Activated CD4-positive, alpha-beta T cell treated with anti-CD3 and anti-CD28 coated beads for 36 hours (primary cell): Measurements from ENCODE around the gene PGAP3. TPM values are rescaled to one million over a fixed set of nuclear protein-coding genes. Genes with fewer than 3 reads are reported as not detected.
"Not testable (repeated sequence)": the region's sequence is repeated elsewhere in the genome, so short reads cannot be mapped to it uniquely, and the experiment has no call there.

ENCODE experiments used
- ATAC-seq: fragments of 200-7000 bp; cut with Tn5 transposase; one replicate; pipeline ENCODE4 v1.10.0; 2021; ENCODE audit warnings: mild to moderate bottlenecking, moderate library complexity
- CTCF ChIA-PET: fragments of 350-600 bp; sonication (Branson Sonifier 250); formaldehyde crosslinking; loops from one replicate; lab custom pipeline; 2021; ENCODE audit warnings: antibody characterized with exemption; lab: Charles Lee
- POLR2A ChIA-PET: fragments of 350-600 bp; sonication (Branson Sonifier 250); formaldehyde crosslinking; loops from one replicate; lab custom pipeline; 2021; ENCODE audit warnings: antibody characterized with exemption, inconsistent platforms; lab: Charles Lee
- DNase-seq: peaks from one replicate; pipeline ENCODE4 v3.0.0-alpha.2; 2020
- H3K27ac Mint-ChIP-seq: one replicate; pipeline ENCODE4 v1.8.0; 2021; ENCODE audit warnings: mixed read lengths
- H3K27me3 Mint-ChIP-seq: one replicate; pipeline ENCODE4 v1.8.0; 2021; ENCODE audit warnings: mixed read lengths
- H3K36me3 Mint-ChIP-seq: one replicate; pipeline ENCODE4 v1.8.0; 2021; ENCODE audit warnings: low read depth, mixed read lengths
- H3K4me1 Mint-ChIP-seq: one replicate; pipeline ENCODE4 v1.8.0; 2021; ENCODE audit warnings: mixed read lengths
- H3K4me3 Mint-ChIP-seq: one replicate; pipeline ENCODE4 v1.8.0; 2021; ENCODE audit warnings: mild to moderate bottlenecking, moderate library complexity, mixed read lengths
- H3K9me3 Mint-ChIP-seq: one replicate; pipeline ENCODE4 v1.8.0; 2021; ENCODE audit warnings: low read depth, mixed read lengths
- intact Hi-C, 2 experiments: fragments of 100-400 bp; cut with DNase I in 1 of 2; cut with micrococcal nuclease in 1 of 2; formaldehyde crosslinking; loops; one replicate each; pipeline versions ENCODE4 v1.14.2 to v1.15.1; 2022 to 2024; cut with DNase I, micrococcal nuclease
- total RNA-seq, 2 experiments: library from RNA; stranded (reverse); gene quantifications; one replicate each; pipeline ENCODE4 v1.2.3, GENCODE V29; 2021

The PGAP3 gene
- total RNA-seq, 2 experiments from 2014 or later = 8.6 to 11.9 TPM

GRCh38 chr17:39702901-39703893 is 15.3 kb upstream of the PGAP3 start:
- DNase-seq (no peak), ATAC-seq (no peak)
- CTCF ChIA-PET = interaction anchor here (0.5 kb wide), 1 partner anchor 432 kb away, joined by 4 read pairs; no protein-coding TSS in a partner anchor
- intact Hi-C loops = no loop called here
- Mint-ChIP-seq H3K9me3 (no peaks in the 10 kb centered on the region), H3K36me3 (no peaks in the 10 kb centered on the region), H3K4me3 (no peak overlapping the region), H3K27me3 (peaks cover 24% of the 10 kb centered on the region), H3K4me1 (peaks cover 14% of the 10 kb centered on the region), H3K27ac (no peak overlapping the region)
- POLR2A ChIA-PET = interaction anchor here (0.5 kb wide), 1 partner anchor 23 kb away, joined by 4 read pairs; no protein-coding TSS in a partner anchor

GRCh38 chr17:39701784-39702422 is 14.0 kb upstream of the PGAP3 start:
- ATAC-seq (no peak), DNase-seq (no peak)
- Mint-ChIP-seq H3K27ac (no peak overlapping the region), H3K27me3 (peaks cover 26% of the 10 kb centered on the region), H3K4me3 (no peak overlapping the region), H3K4me1 (peaks cover 7% of the 10 kb centered on the region), H3K9me3 (no peaks in the 10 kb centered on the region), H3K36me3 (no peaks in the 10 kb centered on the region)
- POLR2A ChIA-PET = no interaction called here
- intact Hi-C loops = no loop called here
- CTCF ChIA-PET = interaction anchor here (0.6 to 0.9 kb wide), 2 partner anchors 78 to 124 kb away, joined by 3 read pairs; no protein-coding TSS in a partner anchor

GRCh38 chr17:39701012-39701783 is 13.3 kb upstream of the PGAP3 start:
- intact Hi-C loops = no loop called here
- ATAC-seq (no peak), DNase-seq (no peak)
- peaks cover 3% of the 10 kb centered on the region for H3K4me1 Mint-ChIP-seq
- no peak overlapping the region for H3K4me3 Mint-ChIP-seq
- no peak overlapping the region for H3K27ac Mint-ChIP-seq
- H3K9me3 Mint-ChIP-seq = no peaks in the 10 kb centered on the region
- POLR2A ChIA-PET = no interaction called here
- CTCF ChIA-PET = interaction anchor here (1.4 kb wide), 1 partner anchor 9 kb away, joined by 5 read pairs; no protein-coding TSS in a partner anchor
- peaks cover 2% of the 10 kb centered on the region for H3K36me3 Mint-ChIP-seq
- H3K27me3 Mint-ChIP-seq = peaks cover 26% of the 10 kb centered on the region

GRCh38 chr17:39700148-39700987 is 12.5 kb upstream of the PGAP3 start:
- CTCF ChIA-PET = interaction anchor here (0.7 to 1.4 kb wide), 2 partner anchors 10 to 46 kb away, joined by 4 to 5 read pairs; no protein-coding TSS in a partner anchor
- H3K4me1 Mint-ChIP-seq = peaks cover 3% of the 10 kb centered on the region
- peaks cover 26% of the 10 kb centered on the region for H3K27me3 Mint-ChIP-seq
- H3K36me3 Mint-ChIP-seq = peaks cover 2% of the 10 kb centered on the region
- POLR2A ChIA-PET = no interaction called here
- intact Hi-C loops = no loop called here
- ATAC-seq (no peak), DNase-seq (no peak)
- H3K27ac Mint-ChIP-seq = no peak overlapping the region
- no peaks in the 10 kb centered on the region for H3K9me3 Mint-ChIP-seq
- no peak overlapping the region for H3K4me3 Mint-ChIP-seq

GRCh38 chr17:39699818-39700147 is 11.9 kb upstream of the PGAP3 start, which contains the start of gene ERBB2:
Gene ERBB2 (plus strand): TSS chr17:39700064. CDS start chr17:39700239, 175 bp downstream.
- H3K27ac Mint-ChIP-seq = no peak within 1 kb of the TSS
- H3K36me3 Mint-ChIP-seq = peaks cover 2% of the 10 kb centered on the region
- H3K4me1 Mint-ChIP-seq = peaks cover 3% of the 10 kb centered on the region
- ChIA-PET POLR2A (no interaction called here), CTCF (no interaction called here)
- no peaks in the 10 kb centered on the region for H3K9me3 Mint-ChIP-seq
- H3K4me3 Mint-ChIP-seq = no peak within 1 kb of the TSS
- H3K27me3 Mint-ChIP-seq = peaks cover 26% of the 10 kb centered on the region
- ATAC-seq = no peak
- intact Hi-C loops = no loop called here
- DNase-seq = no peak

GRCh38 chr17:39699157-39699817 is 11.4 kb upstream of the PGAP3 start:
- H3K4me3 Mint-ChIP-seq, H3K27ac Mint-ChIP-seq, intact Hi-C loops, H3K4me1 Mint-ChIP-seq, H3K36me3 Mint-ChIP-seq, DNase-seq, H3K9me3 Mint-ChIP-seq, ATAC-seq, POLR2A ChIA-PET: not testable (repeated sequence)
- CTCF ChIA-PET = interaction anchor here (0.6 kb wide), 1 partner anchor 76 kb away, joined by 3 read pairs; no protein-coding TSS in a partner anchor
- H3K27me3 Mint-ChIP-seq = peaks cover 26% of the 10 kb centered on the region

- intact Hi-C loops = no loop called here
- H3K9me3 Mint-ChIP-seq = no peaks in the 10 kb centered on the region
- peaks cover 26% of the 10 kb centered on the region for H3K27me3 Mint-ChIP-seq
- DNase-seq = no peak
- H3K4me3 Mint-ChIP-seq = no peak overlapping the region
- no peak for ATAC-seq
- ChIA-PET CTCF (interaction anchor here (2.2 kb wide), 1 partner anchor 33 kb away, joined by 6 read pairs; the partner anchor contains the start of gene MIEN1), POLR2A (no interaction called here)
- peaks cover 3% of the 10 kb centered on the region for H3K4me1 Mint-ChIP-seq
- H3K36me3 Mint-ChIP-seq = peaks cover 2% of the 10 kb centered on the region
- no peak overlapping the region for H3K27ac Mint-ChIP-seq
Measured at GRCh38 chr17:39697961-39698360, 10.1 kb upstream of the PGAP3 start.

- Mint-ChIP-seq H3K4me1 (peaks cover 3% of the 10 kb centered on the region), H3K4me3 (no peak overlapping the region), H3K27me3 (peaks cover 26% of the 10 kb centered on the region), H3K9me3 (no peaks in the 10 kb centered on the region), H3K36me3 (peaks cover 2% of the 10 kb centered on the region), H3K27ac (no peak overlapping the region)
- intact Hi-C loops = no loop called here
- ChIA-PET POLR2A (interaction anchor here (0.6 kb wide), 1 partner anchor 374 kb away, joined by 3 read pairs; no protein-coding TSS in a partner anchor), CTCF (interaction anchor here (0.9 to 2.2 kb wide), 2 partner anchors 34 to 76 kb away, joined by 3 to 6 read pairs; partner anchors contain the start of gene MIEN1)
- DNase-seq = no peak
- ATAC-seq = no peak
Measured at GRCh38 chr17:39696731-39697130, 8.9 kb upstream of the PGAP3 start.

GRCh38 chr17:39695089-39695474 is 7.2 kb upstream of the PGAP3 start:
- peaks cover 13% of the 10 kb centered on the region for H3K27me3 Mint-ChIP-seq
- ATAC-seq (no peak), DNase-seq (no peak)
- ChIA-PET POLR2A (no interaction called here), CTCF (interaction anchor here (1.0 kb wide), 1 partner anchor 73 kb away, joined by 5 read pairs; no protein-coding TSS in a partner anchor)
- no peak overlapping the region for H3K4me3 Mint-ChIP-seq
- H3K36me3 Mint-ChIP-seq = peaks cover 2% of the 10 kb centered on the region
- H3K27ac Mint-ChIP-seq = no peak overlapping the region
- peaks cover 3% of the 10 kb centered on the region for H3K4me1 Mint-ChIP-seq
- no peaks in the 10 kb centered on the region for H3K9me3 Mint-ChIP-seq
- intact Hi-C loops = no loop called here

- peaks cover 2% of the 10 kb centered on the region for H3K36me3 Mint-ChIP-seq
- H3K4me3 Mint-ChIP-seq = no peak overlapping the region
- H3K9me3 Mint-ChIP-seq = no peaks in the 10 kb centered on the region
- ATAC-seq (no peak), DNase-seq (no peak)
- CTCF ChIA-PET = interaction anchor here (1.0 kb wide), 1 partner anchor 72 kb away, joined by 5 read pairs; no protein-coding TSS in a partner anchor
- POLR2A ChIA-PET = no interaction called here
- peaks cover 10% of the 10 kb centered on the region for H3K27me3 Mint-ChIP-seq
- intact Hi-C loops = no loop called here
- no peak overlapping the region for H3K27ac Mint-ChIP-seq
- peaks cover under 1% of the 10 kb centered on the region for H3K4me1 Mint-ChIP-seq
Measured at GRCh38 chr17:39694593-39694992, 6.7 kb upstream of the PGAP3 start.
